Mucosa of stomach (tissue), 1 donor: Measurements from ENCODE around the gene SSU72.

Experiments used
- H3K27me3 ChIP-seq: one replicate; pipeline ENCODE4 v1.7.0; 2013; ENCODE audit warnings: mild to moderate bottlenecking, low read length; ENCODE audit not compliant: control insufficient read depth, insufficient read depth
- H3K36me3 ChIP-seq: one replicate; pipeline ENCODE4 v1.7.0; 2013; ENCODE audit warnings: low read length; ENCODE audit not compliant: control insufficient read depth, insufficient read depth
- H3K4me1 ChIP-seq: one replicate; pipeline ENCODE4 v1.7.0; 2013; ENCODE audit warnings: mild to moderate bottlenecking, low read length; ENCODE audit not compliant: control insufficient read depth, insufficient read depth
- H3K4me3 ChIP-seq: one replicate; pipeline ENCODE4 v1.7.0; 2013; ENCODE audit warnings: low read length
- H3K9ac ChIP-seq: one replicate; pipeline ENCODE4 v1.7.0; 2013; ENCODE audit warnings: mild to moderate bottlenecking, low read length, moderate library complexity
- H3K9me3 ChIP-seq: one replicate; pipeline ENCODE4 v1.7.0; 2013; ENCODE audit warnings: mild to moderate bottlenecking, low read length, moderate library complexity; ENCODE audit not compliant: control insufficient read depth
- donor health status: Pancreatic carcinoma.

Gene SSU72

DNA sequence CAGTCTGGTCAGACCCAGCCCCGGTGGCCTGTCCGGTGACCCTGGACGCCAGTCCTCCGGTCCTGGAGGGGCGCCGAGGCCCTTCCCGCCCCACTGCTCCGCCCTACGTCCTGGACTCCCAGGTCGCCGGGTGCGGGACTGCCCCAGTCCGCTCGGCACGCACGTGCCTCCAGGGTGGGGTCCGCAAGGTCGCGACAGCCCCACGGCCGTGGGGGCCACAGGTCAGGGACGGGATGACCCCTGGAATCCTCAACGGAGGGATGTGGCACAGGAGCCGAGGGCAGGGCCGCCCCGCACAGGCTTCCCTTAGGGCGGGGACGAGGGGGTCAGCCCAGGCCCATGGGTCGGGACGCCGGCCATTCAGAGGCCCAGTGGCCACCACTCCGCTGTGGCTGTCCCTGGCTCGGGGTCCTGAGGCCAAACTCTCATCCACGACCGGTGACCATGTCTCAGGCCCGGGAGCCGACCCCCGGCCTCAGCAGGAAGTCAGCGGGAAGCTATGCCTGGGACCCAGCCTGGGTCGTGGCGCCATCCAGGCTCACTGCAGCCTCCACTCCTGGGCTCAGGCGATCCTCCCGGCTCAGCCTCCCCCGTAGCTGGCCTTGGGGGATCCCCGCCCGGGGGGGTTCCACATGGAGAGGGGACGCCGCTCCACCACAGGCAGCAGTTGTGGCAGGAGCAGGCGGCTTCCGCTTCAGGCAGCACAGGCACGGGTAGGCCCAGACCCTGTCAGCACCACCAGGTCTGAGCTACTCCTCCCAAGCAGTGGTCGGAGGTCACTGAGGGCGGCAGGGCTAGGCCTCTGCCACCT lies 33.6 kb downstream of the SSU72 start:
- no peak overlapping the region for H3K4me3 ChIP-seq
- no peaks in the 10 kb centered on the region for H3K27me3 ChIP-seq
- H3K4me1 ChIP-seq = peaks cover 8% of the 10 kb centered on the region
- H3K9ac ChIP-seq = peak overlapping the region; percentile 39
- no peaks in the 10 kb centered on the region for H3K36me3 ChIP-seq
- no peaks in the 10 kb centered on the region for H3K9me3 ChIP-seq

DNA sequence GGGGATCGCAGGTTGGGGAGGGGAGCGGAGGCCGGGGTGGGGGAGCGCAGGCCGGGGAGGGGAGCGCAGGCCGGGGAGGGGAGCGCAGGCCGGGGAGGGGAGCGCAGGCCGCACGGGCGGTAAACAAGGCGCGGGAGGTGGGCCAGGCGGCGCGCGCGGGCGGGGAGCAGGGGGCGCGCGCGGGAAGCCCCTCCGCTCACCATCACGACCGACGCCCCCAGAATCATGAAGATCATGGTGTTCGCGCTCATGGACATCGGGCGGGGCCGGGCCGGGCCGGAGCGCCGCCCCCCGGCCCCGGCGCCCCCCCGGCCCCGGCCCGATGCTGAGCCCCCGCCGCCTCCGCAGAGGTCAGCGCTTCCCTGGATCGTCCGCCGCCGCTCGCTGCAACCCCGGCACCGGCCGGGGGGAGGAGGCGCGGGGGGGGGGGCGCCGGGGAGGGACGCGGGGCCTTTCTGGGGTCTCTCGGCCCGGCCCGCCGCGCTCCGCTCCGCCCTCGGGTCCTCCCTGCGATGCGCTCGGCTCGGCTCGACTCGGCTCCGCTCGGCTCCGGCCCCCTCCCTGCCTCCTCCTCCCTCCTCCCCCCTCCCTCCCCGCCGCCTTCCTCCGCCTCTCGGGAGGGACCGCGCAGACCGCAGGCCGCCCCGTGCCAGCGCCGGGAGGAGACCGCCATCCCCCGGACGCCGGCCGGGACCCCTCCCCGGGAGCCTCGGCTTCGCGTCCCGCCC lies 34.4 kb downstream of the SSU72 start, which contains the start of gene TMEM240:
Gene TMEM240, minus strand, starts transcription at position 535 of the 728 bp plus-strand sequence. Its CDS starts 278 bp downstream, at position 257.
- Histone ChIP-seq H3K4me1 (peaks cover 8% of the 10 kb centered on the region), H3K9ac (peak within 1 kb of the TSS; percentile 39), H3K4me3 (no peak within 1 kb of the TSS), H3K27me3 (no peaks in the 10 kb centered on the region), H3K9me3 (no peaks in the 10 kb centered on the region), H3K36me3 (no peaks in the 10 kb centered on the region)

DNA sequence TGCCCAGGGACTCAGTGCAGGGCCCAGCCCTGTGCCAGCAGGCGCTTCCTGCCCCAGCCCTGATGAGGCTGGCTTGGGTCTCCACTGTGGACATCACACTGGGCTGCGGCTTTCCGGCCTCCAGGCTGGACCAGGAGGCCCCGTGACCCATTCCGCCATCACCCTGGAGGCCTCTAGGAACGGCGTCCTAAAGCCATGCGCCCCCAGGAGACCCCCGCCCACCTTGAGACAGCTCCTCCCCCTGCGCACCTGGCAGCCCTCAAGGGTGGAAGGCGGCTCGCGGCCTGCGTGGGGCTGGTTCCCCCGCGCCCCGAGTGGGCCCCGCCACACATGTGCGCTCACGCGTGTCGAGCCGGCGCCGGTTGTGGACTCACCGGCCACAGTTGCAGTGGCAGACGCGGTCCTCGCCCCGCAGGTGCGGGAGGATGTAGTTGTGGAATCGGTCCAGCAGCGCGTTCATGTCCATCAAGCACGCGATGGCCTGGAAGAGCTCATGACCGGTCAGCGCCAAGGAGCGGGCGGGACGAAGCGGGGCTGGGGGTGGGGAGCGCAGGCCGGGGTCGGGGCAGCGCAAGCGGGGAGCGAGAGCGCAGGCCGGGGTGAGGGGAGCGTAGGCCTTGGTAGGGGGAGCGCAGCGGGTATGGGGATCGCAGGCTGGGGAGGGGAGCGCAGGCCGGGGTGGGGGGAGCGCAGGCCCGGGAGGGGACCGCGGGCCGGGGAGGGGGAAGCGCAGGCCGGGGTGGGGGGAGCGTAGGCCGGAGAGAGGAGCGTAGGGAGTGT lies 35.2 kb downstream of the SSU72 start:
- no peak overlapping the region for H3K4me3 ChIP-seq
- H3K36me3 ChIP-seq = no peaks in the 10 kb centered on the region

DNA sequence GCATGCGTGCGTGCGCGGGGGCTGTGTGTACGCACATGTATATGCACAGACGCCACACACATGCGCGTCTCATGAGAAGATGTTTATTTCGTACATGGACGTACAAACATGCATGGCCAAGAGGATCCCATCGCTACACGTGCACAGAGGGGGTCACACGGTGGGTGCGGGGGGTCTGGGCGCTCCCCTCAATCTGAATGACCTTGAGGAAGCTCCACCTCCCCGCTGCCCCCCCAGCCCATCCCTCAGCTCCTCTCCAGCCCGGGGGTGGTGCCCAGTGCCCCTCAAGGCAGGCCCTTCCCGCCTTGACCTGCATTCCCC lies 35.7 kb downstream of the SSU72 start:
- H3K27me3 ChIP-seq = no peaks in the 10 kb centered on the region
- peaks cover 8% of the 10 kb centered on the region for H3K4me1 ChIP-seq
- H3K9me3 ChIP-seq = no peaks in the 10 kb centered on the region
- H3K36me3 ChIP-seq = no peaks in the 10 kb centered on the region
- no peak overlapping the region for H3K4me3 ChIP-seq
- no peak overlapping the region for H3K9ac ChIP-seq

More for the DNA sequence above, 35.2 kb downstream of the SSU72 start:
- Histone ChIP-seq H3K27me3 (no peaks in the 10 kb centered on the region), H3K9ac (no peak overlapping the region), H3K4me1 (peaks cover 8% of the 10 kb centered on the region), H3K9me3 (no peaks in the 10 kb centered on the region)

DNA sequence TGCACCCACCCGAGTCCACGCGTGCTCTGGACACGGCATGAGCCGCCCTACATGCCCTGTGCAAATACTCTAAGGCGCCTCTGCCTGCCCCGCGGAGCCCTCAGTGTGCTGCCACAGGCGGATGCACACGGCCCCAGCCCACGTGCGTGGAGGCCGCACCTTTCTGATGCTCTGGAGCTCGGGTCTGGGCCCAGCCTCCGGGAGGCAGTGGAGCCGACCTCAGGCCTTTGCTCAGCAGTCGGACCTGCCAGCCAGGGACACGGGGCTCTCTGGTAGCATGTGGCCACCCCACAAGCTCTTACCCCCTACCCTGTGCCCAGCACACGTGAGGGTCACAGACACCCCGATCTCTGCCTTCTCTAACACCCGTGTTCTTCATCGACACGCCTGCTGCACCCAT lies 36.3 kb downstream of the SSU72 start:
- Histone ChIP-seq H3K9ac (no peak overlapping the region), H3K4me1 (peaks cover 6% of the 10 kb centered on the region), H3K36me3 (no peaks in the 10 kb centered on the region), H3K4me3 (no peak overlapping the region), H3K27me3 (no peaks in the 10 kb centered on the region), H3K9me3 (no peaks in the 10 kb centered on the region)

DNA sequence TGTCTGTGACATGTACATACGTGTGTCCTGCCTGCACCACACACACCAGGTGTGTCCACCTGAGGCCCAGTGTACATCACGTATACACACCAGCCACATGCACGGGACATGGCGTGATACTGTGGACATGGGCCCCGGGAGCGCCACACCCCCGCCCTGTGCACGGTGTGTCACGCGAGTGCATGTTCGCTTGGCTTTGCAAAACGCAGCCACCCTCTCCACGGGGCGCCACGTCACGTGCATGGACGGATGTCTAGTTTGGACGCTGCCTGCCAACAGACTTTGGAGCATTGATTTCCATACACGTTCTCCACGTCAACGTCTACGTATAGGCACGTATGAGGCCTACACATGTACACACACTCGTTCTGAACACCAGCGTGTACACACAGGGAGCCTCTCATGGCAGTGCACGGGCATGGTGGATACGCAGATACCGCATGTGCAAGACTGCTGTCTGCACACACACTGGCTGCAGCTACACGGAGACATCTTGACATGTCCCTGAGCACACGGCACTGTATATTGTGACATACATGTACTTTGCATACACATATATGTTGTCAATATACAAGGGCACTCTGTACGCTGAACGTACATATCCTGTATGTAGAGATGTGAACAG lies 36.9 kb downstream of the SSU72 start:
- H3K9ac ChIP-seq = no peak overlapping the region
- no peaks in the 10 kb centered on the region for H3K36me3 ChIP-seq
- peaks cover 4% of the 10 kb centered on the region for H3K4me1 ChIP-seq
- no peaks in the 10 kb centered on the region for H3K27me3 ChIP-seq
- no peak overlapping the region for H3K4me3 ChIP-seq
- no peaks in the 10 kb centered on the region for H3K9me3 ChIP-seq

DNA sequence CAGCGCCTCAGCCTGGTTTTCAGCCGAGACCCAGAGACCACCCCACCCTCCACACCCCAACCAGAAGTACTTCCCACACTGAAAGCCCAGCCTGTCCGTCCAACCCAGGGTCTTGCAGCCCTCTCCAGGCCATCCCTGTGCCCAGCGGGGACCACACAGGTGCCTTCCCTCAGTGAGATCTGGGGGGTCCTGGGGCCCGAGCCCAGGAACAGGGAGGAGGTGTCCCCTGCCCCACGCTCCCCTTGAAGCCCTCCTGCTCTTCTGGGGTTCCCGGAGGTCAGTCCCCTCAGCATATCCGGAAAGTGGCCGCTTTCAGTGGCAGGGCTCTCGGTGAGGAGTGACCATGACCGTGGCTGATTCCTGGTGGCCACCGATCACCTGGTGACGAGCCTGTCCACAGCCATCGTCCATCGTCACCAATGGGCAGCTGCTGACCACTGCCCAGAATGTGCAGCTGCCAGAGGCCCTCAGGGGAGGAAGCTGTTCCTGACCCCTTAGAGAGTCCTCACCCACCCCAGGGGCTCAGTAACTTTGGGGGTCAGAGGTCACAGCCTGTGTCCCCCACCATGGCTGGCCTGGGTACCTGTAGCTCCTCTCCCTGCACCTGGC lies 37.6 kb downstream of the SSU72 start:
- Histone ChIP-seq H3K36me3 (no peaks in the 10 kb centered on the region), H3K4me3 (no peak overlapping the region), H3K27me3 (no peaks in the 10 kb centered on the region), H3K9ac (no peak overlapping the region), H3K9me3 (no peaks in the 10 kb centered on the region), H3K4me1 (peaks cover 4% of the 10 kb centered on the region)

DNA sequence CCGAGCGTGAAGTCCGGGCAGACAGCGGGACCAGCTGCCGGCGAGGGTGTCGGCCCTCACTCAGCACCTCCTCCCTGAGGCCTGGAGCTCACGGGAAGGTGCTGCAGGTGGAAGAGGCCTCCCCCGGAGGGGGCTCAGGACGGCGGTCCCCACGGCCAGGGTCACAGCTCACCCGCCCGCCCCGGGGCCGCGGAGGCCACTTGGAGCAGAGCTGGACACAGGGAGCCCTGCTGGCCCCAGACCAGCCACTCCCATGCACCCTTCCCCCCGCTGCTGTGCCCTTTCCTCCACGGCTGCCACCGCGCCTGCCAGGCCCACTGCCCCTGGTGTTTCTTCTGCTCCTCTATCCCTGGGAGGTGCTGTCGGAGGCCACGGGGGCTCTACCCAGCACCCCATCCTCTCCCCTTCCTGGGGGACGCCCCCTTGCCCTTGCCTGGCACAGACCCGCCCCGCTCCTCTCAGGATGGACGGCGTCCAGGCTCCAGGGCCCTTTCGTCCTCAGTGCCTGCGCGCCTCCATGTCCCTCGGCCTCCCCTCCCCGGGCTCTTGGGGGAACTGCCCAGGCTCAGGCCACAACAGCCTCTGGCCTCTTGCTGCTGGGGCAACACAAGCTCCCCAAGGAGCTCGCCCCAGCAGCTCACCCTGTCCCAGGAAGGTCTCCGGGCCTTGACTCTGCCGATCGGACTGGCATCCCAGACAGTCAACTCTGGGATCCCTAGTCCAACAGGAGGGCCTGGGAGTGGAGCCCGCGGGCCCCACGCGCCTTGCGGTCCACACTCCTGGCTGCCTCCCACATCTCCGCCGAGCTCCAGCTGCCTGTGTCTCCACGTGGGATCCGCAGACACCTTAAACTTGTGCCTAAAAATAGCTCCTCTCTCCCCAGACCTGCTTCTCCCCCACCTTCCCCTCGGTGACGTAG lies 38.4 kb downstream of the SSU72 start:
- Histone ChIP-seq H3K4me3 (no peak overlapping the region), H3K27me3 (no peaks in the 10 kb centered on the region), H3K9ac (no peak overlapping the region), H3K9me3 (no peaks in the 10 kb centered on the region), H3K36me3 (no peaks in the 10 kb centered on the region), H3K4me1 (peaks cover 4% of the 10 kb centered on the region)

DNA sequence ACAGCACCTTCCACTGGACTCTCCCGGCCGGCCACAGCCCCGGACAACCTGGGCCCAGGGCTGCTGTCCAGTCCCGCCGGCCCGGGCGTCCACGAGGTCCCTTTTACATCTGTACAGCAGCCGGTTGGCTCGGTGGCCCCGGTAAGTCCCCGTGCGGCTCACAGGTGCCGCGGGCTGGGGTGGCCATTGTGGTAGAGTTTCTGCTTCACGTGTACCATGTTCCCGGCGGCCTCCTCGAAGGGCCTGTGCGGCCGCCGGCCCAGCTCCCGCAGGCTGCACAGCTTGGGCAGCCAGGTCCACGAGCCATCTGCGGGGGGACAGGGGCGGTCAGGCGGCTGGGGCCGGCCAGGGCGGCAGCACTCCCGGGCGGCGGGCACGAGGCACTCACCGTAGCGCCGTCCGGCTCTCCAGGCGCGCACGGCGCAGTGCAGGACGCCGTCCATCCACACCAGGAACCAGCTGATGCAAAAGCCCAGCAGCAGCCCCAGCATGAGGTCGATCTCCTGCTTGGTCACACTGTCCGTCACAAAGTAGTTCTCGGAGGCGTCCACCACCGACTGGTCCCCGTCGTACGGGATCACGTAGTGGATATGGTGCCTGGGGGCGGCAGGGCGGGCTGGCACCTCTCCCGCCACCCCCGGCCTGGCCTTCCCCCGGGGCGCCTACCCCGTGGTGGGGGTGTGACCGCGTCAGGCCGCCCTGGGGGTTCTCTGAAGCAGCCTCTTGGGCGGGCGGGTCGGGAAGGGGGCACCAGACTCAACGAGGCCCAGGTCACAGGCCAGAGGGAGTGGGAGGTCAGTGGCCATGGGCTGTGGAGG lies 39.3 kb downstream of the SSU72 start:
- no peak overlapping the region for H3K4me3 ChIP-seq
- H3K4me1 ChIP-seq = no peaks in the 10 kb centered on the region
- no peak overlapping the region for H3K9ac ChIP-seq
- no peaks in the 10 kb centered on the region for H3K36me3 ChIP-seq
- no peaks in the 10 kb centered on the region for H3K9me3 ChIP-seq
- H3K27me3 ChIP-seq = no peaks in the 10 kb centered on the region

DNA sequence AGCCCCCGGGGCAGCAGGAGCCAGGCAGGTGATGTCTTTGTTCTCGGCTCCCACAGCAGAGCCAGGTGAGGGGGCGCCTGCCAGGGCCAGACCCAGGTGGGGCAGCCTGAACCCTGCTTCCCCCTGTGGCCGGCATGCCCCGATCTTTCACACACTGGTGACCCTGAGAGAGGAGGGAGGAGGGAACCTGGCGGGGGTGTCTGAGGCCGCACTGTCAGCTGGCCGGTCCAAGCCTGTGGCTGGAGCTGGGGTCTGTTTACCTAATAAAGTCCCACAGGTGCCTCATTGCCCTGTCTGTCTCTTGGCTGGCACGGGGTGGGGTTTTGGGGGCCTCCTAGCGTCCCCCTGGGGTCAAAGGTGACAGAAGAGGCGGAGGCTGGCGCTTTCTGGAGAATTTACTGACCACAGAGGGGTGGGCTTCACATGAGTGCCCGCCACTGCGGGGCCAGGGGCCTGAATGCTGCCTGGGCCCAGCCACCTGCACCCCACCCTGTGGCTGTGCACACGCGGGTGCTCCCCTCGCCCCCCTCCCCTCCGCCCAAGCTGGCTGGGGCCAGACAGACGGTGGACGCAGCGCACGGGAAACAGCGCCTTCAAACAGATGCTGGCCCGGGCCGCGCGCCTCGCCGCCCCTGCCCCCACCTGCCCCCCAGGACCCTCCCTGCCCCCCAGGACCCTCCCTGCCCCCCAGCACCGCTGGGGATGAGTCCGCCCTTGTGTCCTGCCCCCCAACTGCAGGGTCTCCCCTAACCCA lies 40.1 kb downstream of the SSU72 start:
- H3K9ac ChIP-seq = no peak overlapping the region

More for the DNA sequence above, 40.1 kb downstream of the SSU72 start:
- no peak overlapping the region for H3K4me3 ChIP-seq
- no peaks in the 10 kb centered on the region for H3K36me3 ChIP-seq
- no peaks in the 10 kb centered on the region for H3K27me3 ChIP-seq
- no peaks in the 10 kb centered on the region for H3K4me1 ChIP-seq
- H3K9me3 ChIP-seq = no peaks in the 10 kb centered on the region
